ENCODE data around the gene KDM4C.

DNA sequence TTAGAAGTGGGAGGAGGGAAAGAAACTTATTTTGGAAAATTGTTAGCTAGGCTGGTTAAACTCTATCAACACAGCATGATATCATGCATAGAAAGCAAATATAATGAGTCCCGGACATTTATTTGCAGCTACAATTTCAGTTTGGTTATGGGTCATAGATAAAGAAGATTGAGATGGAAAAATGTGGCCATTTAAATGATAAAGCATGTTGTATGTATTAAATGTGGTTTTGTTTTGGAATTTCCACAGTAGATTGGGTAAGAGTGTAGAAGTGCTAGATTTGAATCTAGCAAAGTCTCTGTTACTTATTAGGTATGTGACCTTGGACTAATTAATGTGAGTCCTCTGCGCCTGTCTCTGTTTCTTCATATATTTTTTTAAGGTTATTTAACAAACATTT is 217.4 kb downstream of the KDM4C start:
- TF ChIP-seq, protein P1, sequence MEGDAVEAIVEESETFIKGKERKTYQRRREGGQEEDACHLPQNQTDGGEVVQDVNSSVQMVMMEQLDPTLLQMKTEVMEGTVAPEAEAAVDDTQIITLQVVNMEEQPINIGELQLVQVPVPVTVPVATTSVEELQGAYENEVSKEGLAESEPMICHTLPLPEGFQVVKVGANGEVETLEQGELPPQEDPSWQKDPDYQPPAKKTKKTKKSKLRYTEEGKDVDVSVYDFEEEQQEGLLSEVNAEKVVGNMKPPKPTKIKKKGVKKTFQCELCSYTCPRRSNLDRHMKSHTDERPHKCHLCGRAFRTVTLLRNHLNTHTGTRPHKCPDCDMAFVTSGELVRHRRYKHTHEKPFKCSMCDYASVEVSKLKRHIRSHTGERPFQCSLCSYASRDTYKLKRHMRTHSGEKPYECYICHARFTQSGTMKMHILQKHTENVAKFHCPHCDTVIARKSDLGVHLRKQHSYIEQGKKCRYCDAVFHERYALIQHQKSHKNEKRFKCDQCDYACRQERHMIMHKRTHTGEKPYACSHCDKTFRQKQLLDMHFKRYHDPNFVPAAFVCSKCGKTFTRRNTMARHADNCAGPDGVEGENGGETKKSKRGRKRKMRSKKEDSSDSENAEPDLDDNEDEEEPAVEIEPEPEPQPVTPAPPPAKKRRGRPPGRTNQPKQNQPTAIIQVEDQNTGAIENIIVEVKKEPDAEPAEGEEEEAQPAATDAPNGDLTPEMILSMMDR (IDR thresholded peaks at IDR 0.05; ENCODE audit: insufficient read depth, low read length, poor library complexity, severe bottlenecking), result no peak
- TF ChIP-seq EZH2phosphoT487 (conservative IDR thresholded peaks at IDR 0.05; ENCODE audit: low read length), result no peak

Data from SU-DHL-6 (cell line).